ENCODE data around the gene UBE2D1. TPM values are rescaled to one million over a fixed set of nuclear protein-coding genes. Genes with fewer than 3 reads are reported as not detected.

UBE2D1 gene
- total RNA-seq, 1 experiment from 2014 or later, result 24.6 TPM

GRCh38 chr10:58330431-58330830 is 4.4 kb upstream of the UBE2D1 start:
- no peak overlapping the region for H3K4me3 Mint-ChIP-seq
- CTCF ChIA-PET, result interaction anchor here (0.6 kb wide), 1 partner anchor 30 kb away, joined by 3 read pairs; no protein-coding TSS in a partner anchor
- ATAC-seq, result no peak
- no peak for DNase-seq (ENCODE audit: low spot score)
- H3K4me1 Mint-ChIP-seq, result peaks cover 4% of the 10 kb centered on the region
- H3K36me3 Mint-ChIP-seq, result no peaks in the 10 kb centered on the region
- no peak for TF ChIP-seq NFATC4 (CRISPR knock-in tag; IDR thresholded peaks at IDR 0.05)
- TF ChIP-seq ZMAT4 (CRISPR knock-in tag; IDR thresholded peaks at IDR 0.05), result no peak
- TF ChIP-seq HMGXB4 (CRISPR knock-in tag; IDR thresholded peaks at IDR 0.05), result no peak
- TF ChIP-seq OVOL2 (CRISPR knock-in tag; IDR thresholded peaks at IDR 0.05; ENCODE audit: borderline replicate concordance), result no peak
- no peak for TF ChIP-seq ZNF219 (CRISPR knock-in tag; IDR thresholded peaks at IDR 0.05; ENCODE audit: borderline replicate concordance)
- no peak for TF ChIP-seq ATF2 (CRISPR knock-in tag; IDR thresholded peaks at IDR 0.05; ENCODE audit: borderline replicate concordance, low read depth)
- no peak for TF ChIP-seq SMAD4 (CRISPR knock-in tag; IDR thresholded peaks at IDR 0.05)
- TF ChIP-seq ZNF263 (CRISPR knock-in tag; IDR thresholded peaks at IDR 0.05; ENCODE audit: low read depth), result no peak
- peaks cover 7% of the 10 kb centered on the region for H3K9me3 Mint-ChIP-seq
- peaks cover 5% of the 10 kb centered on the region for H3K27me3 Mint-ChIP-seq (ENCODE audit: low read depth)
- no peak overlapping the region for H3K27ac Mint-ChIP-seq
- POLR2A ChIA-PET, result no interaction called here

- H3K9me3 Mint-ChIP-seq, result peaks cover 7% of the 10 kb centered on the region
- H3K27me3 Mint-ChIP-seq (ENCODE audit: low read depth), result peaks cover 2% of the 10 kb centered on the region
- ChIA-PET POLR2A (no interaction called here), CTCF (no interaction called here)
- DNase-seq (ENCODE audit: low spot score) (no peak), ATAC-seq (no peak)
- H3K4me3 Mint-ChIP-seq, result no peak overlapping the region
- no peak for TF ChIP-seq RORB (CRISPR knock-in tag; IDR thresholded peaks at IDR 0.05)
- no peak for TF ChIP-seq MLX (CRISPR knock-in tag; IDR thresholded peaks at IDR 0.05)
- no peak for TF ChIP-seq FOXJ3 (CRISPR knock-in tag; IDR thresholded peaks at IDR 0.05; ENCODE audit: borderline replicate concordance)
- H3K36me3 Mint-ChIP-seq, result no peaks in the 10 kb centered on the region
- H3K4me1 Mint-ChIP-seq, result peaks cover 12% of the 10 kb centered on the region
- H3K27ac Mint-ChIP-seq, result no peak overlapping the region
These were observed 3.2 kb upstream of the UBE2D1 start for GRCh38 chr10:58331646-58332045.

- Mint-ChIP-seq H3K36me3 (no peaks in the 10 kb centered on the region), H3K4me1 (peaks cover 23% of the 10 kb centered on the region), H3K27ac (peak overlapping the region; percentile 64; the same call in 1 of the 2 replicates), H3K4me3 (peak overlapping the region; percentile 96), H3K9me3 (no peaks in the 10 kb centered on the region), H3K27me3 (ENCODE audit: low read depth) (no peaks in the 10 kb centered on the region)
- ChIA-PET CTCF (interaction anchor here (0.6 to 1.9 kb wide), 8 partner anchors 9 to 79 kb away, joined by 3 to 7 read pairs (median 4); partner anchors contain the start of genes CISD1 and TFAM), POLR2A (interaction anchor here (0.5 to 1.9 kb wide), 3 partner anchors 23 to 1514 kb away, joined by 3 to 10 read pairs (median 4); partner anchors contain the start of gene TFAM)
- no peak for TF ChIP-seq EMX1 (CRISPR knock-in tag; IDR thresholded peaks at IDR 0.05)
- TF ChIP-seq ZBTB21 (CRISPR knock-in tag; IDR thresholded peaks at IDR 0.05; ENCODE audit: borderline replicate concordance), result no peak
- no peak for TF ChIP-seq ATF3 (CRISPR knock-in tag; conservative IDR thresholded peaks at IDR 0.05)
- TF ChIP-seq CREB1 (CRISPR knock-in tag; IDR thresholded peaks at IDR 0.05), result 0 out of 2 replicates have a peak, but pooled peaks have one; percentile 6
- TF ChIP-seq ZNF425 (CRISPR knock-in tag; conservative IDR thresholded peaks at IDR 0.05), result no peak
- no peak for TF ChIP-seq NR3C1 (CRISPR knock-in tag; conservative IDR thresholded peaks at IDR 0.05; ENCODE audit: low read depth)
- TF ChIP-seq ATF1 (CRISPR knock-in tag; IDR thresholded peaks at IDR 0.05), result no peak; the same call in 1 of the 2 replicates
- TF ChIP-seq SOX15 (CRISPR knock-in tag; IDR thresholded peaks at IDR 0.05), result no peak
- peak; percentile 26 for DNase-seq (ENCODE audit: low spot score)
- ATAC-seq, result peak; percentile 41
These were observed 650 bp downstream of the UBE2D1 start for GRCh38 chr10:58335306-58336005.
